WERI-Rb-1 (cell line): ENCODE results near the gene B9D2.

Experiments used
- DNase-seq: peaks from one replicate; pipeline ENCODE4 v3.0.0-alpha.2; 2020
- H3K27ac ChIP-seq: fragments of 250-450 bp; sonication (Bioruptor Pico); 2 replicates; pipeline ENCODE4 v1.5.1; 2020; ENCODE audit warnings: mild to moderate bottlenecking, moderate library complexity
- H3K27me3 ChIP-seq: fragments of 250-450 bp; sonication (Bioruptor Pico); 2 replicates; pipeline ENCODE4 v1.5.1; 2021; ENCODE audit warnings: mild to moderate bottlenecking, low read depth, moderate library complexity; ENCODE audit not compliant: insufficient read depth, severe bottlenecking
- H3K36me3 ChIP-seq: fragments of 250-450 bp; sonication (Bioruptor Pico); 2 replicates; pipeline ENCODE4 v1.5.1; 2020; ENCODE audit warnings: mild to moderate bottlenecking, moderate library complexity
- H3K4me3 ChIP-seq: 2 replicates; pipeline ENCODE4 v1.5.1; 2011; ENCODE audit warnings: low read depth, mild to moderate bottlenecking, control low read depth, low read length
- H3K9me3 ChIP-seq: fragments of 250-450 bp; sonication (Bioruptor Pico); 2 replicates; pipeline ENCODE4 v1.5.1; 2021; ENCODE audit warnings: mild to moderate bottlenecking, moderate library complexity; ENCODE audit not compliant: severe bottlenecking
- CTCF ChIP-seq: IDR thresholded peaks from 2 replicates; pipeline ENCODE4 v1.5.1; 2011; ENCODE audit warnings: low read depth, mild to moderate bottlenecking, control low read depth, inconsistent platforms, low read length

Gene B9D2

DNA sequence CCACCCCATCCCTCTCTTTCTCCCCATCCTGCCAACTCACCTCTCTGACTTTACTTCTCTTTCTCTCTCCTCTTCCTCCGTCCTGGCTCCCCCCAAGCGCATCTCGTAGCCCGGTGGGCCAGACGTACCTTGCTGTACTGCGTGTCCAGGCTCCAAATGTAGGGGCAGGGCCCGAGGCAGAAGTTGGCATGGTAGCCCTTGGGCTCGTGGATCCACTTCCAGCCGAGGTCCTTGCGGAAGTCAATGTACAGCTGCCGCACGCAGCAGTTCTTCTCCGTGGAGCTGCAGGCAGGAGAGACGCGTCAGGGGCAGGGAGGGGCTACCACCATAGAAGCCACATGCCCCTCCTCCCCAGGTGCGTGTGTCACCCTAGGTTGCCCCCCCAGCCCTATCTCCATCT is 31.9 kb downstream of the B9D2 start:
- TF ChIP-seq CTCF: no peak
- Histone ChIP-seq H3K36me3 (no peaks in the 10 kb centered on the region), H3K27ac (no peak overlapping the region)

DNA sequence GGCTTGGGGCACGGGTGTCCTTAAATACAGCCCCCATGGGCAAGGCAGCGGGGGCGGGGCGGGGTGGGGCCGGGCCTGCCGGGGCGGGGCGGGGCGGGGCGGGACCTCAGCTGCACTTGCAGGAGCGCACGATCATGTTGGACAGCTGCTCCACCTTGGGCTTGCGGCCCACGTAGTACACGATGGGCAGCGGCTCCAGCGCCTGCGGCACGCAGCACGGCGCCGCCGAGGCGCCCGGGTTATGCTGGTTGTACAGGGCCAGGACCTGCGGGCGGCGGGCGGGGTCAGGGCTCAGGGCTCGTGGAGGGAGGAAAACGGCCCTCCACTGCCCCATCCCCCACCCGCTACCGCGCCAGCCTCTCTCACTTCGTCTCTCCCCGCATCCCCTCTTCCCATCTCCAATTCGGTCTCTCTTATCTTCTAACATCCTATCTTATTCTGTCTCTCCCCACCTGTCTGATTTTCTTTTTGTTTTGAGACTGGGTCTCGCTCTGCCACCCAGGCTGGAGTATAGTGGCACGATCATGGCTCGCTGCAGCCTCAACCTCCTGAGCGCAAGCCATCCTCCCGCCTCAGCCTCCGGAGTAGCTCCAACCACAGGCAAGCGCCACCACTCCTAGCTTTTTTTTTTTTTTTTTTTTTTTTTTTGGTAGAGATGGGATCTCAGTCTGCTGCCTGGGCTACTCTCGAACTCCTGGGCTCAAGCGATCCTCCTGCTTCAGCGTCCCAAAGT is 32.8 kb downstream of the B9D2 start:
- no peaks in the 10 kb centered on the region for H3K9me3 ChIP-seq
- H3K36me3 ChIP-seq: no peaks in the 10 kb centered on the region; the same call in 1 of the 2 replicates
- DNase-seq: no peak
- H3K27ac ChIP-seq: no peak overlapping the region
- H3K4me3 ChIP-seq: no peak overlapping the region
- TF ChIP-seq CTCF: no peak
- no peaks in the 10 kb centered on the region for H3K27me3 ChIP-seq

More for the DNA sequence above, 31.9 kb downstream of the B9D2 start:
- Histone ChIP-seq H3K4me3 (no peak overlapping the region), H3K27me3 (no peaks in the 10 kb centered on the region), H3K9me3 (no peaks in the 10 kb centered on the region)
- no peak for DNase-seq

DNA sequence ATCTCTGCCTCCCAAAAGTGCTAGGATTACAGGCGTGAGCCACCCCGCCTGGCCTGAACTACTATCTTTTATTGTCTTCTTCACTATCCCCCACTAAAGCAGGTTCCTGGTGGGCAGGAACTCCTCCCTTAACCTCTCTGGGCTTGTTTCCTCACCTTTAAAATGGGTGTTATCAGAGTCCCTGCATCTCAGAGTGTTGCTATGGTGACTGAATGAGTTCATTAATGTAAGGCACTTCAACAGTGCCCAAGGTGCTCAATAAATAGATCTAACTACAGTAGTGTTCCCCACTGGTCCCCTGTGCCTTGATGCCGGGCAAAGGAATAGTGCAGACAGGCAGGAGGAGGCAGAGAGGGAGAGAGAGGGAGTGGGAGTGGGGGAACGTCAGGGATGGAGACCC is 33.5 kb downstream of the B9D2 start:
- Histone ChIP-seq H3K27me3 (no peaks in the 10 kb centered on the region), H3K9me3 (no peaks in the 10 kb centered on the region), H3K27ac (no peak overlapping the region), H3K36me3 (no peaks in the 10 kb centered on the region; the same call in 1 of the 2 replicates), H3K4me3 (no peak overlapping the region)
- no peak for TF ChIP-seq CTCF
- no peak for DNase-seq

GRCh38 chr19:41328842-41329225 is 35.1 kb downstream of the B9D2 start:
- H3K27ac ChIP-seq: no peak overlapping the region
- H3K36me3 ChIP-seq: no peaks in the 10 kb centered on the region; the same call in 1 of the 2 replicates
- no peak for DNase-seq
- H3K9me3 ChIP-seq: no peaks in the 10 kb centered on the region
- no peak overlapping the region for H3K4me3 ChIP-seq
- H3K27me3 ChIP-seq: no peaks in the 10 kb centered on the region
- no peak for TF ChIP-seq CTCF

DNA sequence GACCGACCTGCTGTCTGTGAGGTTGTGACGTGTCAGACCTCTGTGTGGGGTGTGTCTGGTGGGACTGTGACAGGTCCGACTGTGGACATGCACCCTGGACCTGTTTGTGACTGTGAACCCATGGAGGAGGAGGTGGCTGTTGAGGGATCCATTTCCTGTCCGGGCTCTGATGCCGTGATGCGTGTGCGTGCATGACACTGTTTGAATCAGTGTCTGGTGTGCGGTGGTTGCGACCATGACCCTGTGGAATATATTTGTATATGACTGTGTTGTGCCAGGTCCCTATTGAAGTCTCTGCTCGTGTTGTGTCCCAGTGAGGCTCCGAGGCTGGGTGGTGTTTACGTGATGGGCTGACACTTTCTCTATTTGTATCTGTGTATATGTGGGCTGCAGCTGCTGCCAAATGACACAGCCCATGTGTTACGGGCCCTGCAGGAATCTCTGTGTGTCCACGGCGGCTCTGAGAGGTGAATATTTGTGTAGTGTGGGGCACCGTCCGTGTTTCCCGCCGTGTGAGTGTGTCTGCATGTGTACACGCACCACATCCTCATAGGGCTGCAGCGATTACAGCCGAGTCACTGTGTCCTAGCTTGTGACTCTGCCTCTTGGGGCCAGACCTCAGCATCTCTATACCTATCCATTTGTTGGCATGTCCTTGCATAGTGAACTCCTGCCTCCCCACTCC is 35.6 kb downstream of the B9D2 start:
- Histone ChIP-seq H3K9me3 (no peaks in the 10 kb centered on the region), H3K36me3 (peaks cover under 1% of the 10 kb centered on the region; the same call in 1 of the 2 replicates), H3K27me3 (no peaks in the 10 kb centered on the region), H3K4me3 (no peak overlapping the region), H3K27ac (no peak overlapping the region)
- no peak for TF ChIP-seq CTCF
- no peak for DNase-seq
